ENCODE data around the gene SNRNP200.
"Not testable (repeated sequence)": the region's sequence is repeated elsewhere in the genome, so short reads cannot be mapped to it uniquely, and the experiment has no call there.

SNRNP200 gene

DNA sequence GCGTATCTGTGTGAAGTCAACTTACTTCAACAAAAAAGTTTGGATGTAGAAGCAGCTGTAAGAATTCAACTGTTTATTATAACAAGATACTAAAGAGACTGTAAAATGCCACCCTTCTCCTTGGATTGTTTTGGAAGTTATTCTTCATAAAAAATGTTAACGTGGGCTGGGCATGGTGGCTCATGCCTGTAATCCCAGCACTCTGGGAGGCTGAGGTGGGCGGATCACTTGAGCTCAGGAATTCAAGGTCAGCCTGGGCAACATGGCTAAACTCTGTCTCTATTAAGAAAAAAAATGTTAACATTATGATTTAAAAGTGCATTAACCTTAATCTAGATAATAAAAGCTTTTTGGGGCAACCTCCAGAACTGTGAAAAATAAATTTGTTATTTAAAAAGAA lies 31.6 kb downstream of the SNRNP200 start:
- DNase-seq: no peak

DNA sequence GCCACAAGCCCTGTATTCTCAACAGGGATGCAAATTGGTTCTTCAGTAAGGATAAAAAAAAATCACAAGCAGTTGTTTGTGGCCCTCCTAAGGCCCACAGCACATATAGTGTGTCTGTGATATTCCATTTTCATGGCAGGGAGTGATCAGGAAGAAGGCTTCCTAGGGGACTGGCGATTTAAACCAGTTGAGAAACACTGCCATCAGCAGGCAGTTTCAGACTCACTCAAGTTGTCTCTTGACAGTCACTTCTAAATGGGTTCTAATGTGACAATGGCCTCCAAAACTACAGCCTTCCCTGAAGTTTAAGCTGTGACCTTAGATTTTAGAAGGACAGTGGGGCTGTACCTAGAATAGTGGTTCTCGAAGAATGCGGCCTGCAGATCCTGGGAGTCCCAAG lies 33.4 kb downstream of the SNRNP200 start:
- no peak for DNase-seq

DNA sequence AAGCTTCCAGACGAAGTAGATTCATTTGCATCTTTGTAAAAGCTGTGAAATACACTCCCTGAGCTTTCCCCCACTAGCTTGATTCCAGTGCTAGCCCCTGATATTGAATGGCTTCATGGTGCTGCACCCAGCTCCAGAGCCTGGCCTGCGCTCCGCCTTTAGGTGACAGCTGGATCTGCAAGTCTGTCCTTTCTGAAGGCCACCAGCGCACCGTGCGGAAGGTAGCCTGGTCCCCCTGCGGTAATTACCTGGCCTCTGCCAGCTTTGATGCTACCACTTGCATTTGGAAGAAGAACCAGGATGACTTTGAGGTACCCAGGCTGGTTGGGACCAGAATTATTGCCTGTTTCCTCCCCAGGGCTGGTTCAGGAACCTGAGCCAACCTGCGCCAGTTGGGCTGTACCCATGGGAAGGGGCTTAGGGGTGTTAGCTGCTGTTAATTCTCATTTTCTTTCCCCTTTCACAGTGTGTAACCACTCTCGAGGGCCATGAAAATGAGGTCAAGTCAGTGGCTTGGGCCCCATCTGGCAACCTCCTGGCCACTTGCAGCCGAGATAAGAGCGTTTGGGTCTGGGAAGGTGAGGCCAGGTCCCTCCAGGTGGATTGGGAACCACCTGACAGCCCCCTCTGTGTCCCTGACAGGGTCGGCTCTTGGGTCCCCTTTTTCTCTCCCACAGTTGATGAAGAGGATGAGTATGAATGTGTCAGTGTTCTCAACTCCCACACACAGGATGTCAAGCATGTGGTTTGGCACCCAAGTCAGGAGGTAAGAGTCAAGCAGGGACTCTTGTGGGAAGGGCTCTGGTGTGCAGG lies 38.0 kb downstream of the SNRNP200 start:
- DNase-seq: peak; percentile 22 to 28

DNA sequence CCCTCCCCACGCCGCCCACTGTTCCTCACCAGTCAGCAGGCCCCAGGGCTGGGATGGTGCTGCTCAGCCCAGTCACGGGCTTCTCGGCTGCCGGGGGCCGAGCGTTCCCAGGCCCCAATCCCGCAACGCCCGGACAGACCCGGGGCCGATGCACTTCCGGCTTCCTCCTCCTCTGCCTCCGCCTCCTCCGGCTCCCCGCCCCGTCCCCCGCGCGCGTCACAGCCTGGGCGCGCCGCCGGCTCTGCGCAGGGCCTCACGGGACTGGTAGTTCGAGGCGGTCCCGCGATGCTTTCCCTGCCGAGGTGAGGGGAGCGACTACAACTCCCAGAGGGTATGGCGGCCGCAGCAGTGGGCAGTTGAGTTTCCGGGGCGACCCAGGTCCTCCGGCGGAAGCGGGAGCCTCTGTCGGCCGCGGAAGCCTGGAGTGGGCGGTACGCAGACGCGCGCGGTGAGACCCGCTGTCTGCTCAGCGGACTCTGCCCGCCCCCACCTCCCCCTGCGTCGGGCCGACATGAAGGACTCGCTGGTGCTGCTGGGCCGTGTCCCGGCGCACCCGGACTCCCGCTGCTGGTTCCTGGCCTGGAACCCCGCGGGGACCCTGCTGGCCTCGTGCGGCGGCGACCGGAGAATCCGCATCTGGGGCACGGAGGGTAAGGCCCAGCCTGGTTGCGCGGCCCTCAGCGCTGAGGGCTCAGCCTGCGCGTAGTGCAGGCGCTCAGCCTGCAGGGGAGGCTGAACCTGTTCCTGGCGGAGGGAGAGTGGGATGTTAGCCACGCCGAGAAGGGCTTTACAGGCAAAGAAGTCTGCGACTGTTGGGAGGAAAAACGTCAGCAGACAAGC lies 39.3 kb downstream of the SNRNP200 start, which contains the start of the genes CIAO1 and TMEM127:
Gene CIAO1 (plus strand): TSS at position 386 of the 840 bp plus-strand sequence. CDS start 126 bp downstream, at position 512.
Gene TMEM127 (minus strand): TSS at position 158 of the 840 bp plus-strand sequence. CDS start 616 bp downstream, outside the sequence.
- peak; percentile 97 to 98 for DNase-seq

DNA sequence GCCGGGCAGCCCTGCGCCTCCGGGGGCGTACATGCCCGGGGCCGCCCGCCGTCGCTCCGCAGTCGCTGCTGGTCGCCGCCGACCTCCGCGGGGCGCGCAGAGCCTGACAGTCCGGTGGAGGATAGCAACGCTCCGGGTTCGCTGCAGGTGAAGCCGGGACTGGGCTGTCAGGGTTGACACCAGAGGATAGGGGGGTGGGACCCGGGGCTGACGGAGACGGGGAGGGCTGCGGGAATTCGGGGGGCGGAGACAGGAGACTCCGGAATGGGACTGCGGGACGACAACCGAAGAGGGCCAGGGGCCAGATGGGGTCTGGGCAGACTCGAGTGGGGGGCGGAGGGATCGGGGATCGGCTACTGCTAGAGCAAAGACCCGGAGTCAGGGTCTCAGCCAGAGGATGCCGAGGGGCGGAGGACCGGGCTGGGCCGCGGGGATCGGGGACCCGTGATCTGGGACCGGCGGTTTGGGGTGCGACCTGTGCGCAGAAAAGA lies 40.0 kb downstream of the SNRNP200 start:
- peak; percentile 33 to 43 for DNase-seq

DNA sequence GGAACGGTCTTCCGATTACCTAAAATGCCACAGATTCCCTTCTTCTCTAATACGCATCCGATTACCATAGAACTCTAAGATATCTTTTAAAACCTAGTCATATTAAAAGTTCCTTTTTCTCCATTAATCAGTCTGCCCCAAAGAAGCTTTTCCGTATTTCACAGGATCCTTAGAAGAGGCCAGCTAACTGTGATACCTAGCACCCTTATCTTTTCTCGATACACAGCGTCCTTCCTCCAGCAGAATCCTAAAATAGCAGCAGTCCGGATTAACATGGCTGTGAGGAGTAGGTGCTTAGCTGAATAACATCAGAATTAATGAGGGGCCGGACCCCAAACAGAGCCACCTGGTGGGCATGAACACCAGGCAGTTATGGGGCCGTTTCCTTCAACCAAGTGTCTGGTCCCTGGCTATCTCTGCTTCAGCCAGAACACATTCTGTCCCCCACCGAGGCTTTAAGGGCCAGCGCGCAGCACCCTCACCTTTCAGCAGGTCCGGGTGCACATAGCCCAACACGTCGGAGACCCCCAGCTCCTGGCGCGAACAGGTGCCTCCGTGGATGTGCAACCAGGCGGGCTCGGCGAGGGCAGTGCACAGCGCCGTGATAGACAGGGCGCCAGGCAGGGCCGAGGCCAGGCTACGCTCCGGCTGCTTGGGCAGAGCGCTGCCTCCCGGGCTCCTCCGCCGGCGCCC lies 40.5 kb downstream of the SNRNP200 start:
- no peak for DNase-seq

DNA sequence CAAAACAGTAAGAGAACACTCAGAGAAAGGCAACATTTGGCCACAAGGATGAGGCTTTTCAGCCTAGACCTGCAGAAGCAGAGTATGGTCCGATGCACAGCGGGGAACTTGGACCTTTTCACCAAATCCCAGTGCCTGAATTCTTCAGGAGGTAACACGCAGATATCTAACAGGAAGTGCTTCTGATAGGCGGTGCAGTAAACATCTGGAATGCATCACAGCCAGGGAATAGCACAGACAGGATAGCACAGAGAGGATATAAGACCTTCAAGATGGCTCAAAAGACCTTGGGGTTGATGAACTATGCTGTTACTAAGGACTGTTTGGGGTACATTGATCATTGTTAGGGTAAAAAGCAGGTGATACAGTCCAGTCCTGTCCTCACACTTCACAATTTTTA lies 41.3 kb downstream of the SNRNP200 start:
- no peak for DNase-seq

DNA sequence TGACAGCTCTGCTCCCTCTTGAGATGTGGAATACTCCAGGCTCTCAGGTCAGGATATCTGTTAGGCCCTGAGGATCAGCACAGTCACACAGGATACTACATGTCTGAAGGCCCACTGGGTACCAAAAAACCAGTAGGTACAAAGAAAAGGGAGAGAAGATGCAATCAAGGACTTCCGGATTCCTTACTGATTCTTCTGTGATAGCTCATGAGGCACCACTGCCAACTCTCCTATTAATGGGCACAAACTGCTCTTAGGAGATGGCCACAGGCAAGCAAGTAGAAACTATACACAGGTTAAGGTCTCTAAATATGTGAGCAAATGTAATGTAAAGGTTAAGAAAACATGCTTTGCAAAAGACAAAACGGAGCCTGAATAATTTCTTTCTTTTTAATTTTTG lies 43.0 kb downstream of the SNRNP200 start:
- no peak for DNase-seq

DNA sequence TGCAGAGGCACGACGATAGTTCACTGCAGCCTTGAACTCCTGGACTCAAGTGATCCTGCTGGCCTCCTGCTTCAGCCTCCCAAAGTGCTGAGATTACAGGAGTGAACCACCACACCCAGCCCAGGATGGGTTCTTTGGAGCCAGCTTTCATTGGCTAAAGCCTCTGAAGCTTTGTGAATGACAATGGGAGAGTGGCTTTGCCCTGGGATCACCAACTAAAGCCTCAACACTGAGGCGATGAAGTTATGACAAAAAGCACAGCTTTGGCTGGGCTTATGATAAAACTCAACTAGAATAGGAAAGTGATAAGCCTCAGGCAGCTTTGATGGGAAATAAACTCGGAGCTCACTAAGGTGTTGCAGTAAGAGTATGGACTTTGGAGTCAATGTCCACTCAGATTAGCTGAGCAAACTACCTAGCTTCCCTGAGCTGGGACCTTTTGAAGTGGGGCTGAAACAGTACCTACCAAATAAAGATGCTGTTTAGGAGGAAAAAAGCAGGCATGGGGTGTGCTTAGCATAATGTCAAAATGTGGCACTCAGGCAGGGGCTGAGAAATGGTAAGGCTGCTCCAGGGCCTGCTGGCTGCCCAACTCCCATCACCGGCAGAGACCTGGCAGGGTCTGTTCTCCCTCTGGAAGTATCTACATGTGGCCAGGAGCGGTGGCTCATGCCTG lies 43.9 kb downstream of the SNRNP200 start:
- DNase-seq: no peak

DNA sequence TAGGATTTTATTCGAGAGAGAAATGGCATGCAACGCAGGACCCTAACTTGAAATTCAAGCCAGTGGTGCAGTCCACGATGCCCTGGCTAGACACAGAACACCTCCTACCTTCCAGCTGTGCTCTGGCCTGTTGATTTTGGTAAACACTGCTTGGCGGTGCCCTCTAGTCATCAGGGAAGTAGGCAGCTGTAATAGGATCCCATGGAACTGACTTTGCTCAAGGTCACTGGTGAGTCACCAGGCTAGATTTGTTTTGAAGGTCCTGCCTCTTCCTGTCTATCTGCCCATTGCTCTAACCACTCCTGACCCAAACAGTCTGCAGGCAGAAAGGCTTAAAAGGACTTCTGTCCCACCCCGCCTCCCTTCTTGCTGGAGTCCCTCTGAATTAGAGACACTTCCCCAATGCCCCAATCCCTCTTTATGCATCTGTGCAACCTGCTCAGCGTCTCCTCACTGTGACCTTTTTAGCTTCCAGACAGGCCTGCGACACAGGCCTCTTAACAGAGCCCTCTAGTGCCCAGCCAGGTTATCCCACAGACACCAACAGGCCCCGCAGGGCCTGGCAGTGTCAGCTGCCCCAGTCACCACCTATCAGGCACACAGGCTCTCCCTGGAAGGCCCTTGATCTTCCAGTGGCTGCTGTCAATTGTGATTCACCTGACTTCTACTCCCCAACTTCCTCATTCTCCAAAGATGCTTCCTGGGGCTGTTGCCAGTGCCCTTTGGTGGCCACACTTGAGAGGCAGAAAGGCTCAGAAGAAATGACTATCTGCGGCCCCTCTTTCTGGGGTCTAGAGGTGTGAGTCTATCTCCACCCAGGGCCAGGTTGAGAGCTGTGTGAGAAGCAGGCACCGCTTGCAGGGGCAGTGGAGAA lies 44.7 kb downstream of the SNRNP200 start:
- DNase-seq: peak in 1 of 2 donors; percentile 15

DNA sequence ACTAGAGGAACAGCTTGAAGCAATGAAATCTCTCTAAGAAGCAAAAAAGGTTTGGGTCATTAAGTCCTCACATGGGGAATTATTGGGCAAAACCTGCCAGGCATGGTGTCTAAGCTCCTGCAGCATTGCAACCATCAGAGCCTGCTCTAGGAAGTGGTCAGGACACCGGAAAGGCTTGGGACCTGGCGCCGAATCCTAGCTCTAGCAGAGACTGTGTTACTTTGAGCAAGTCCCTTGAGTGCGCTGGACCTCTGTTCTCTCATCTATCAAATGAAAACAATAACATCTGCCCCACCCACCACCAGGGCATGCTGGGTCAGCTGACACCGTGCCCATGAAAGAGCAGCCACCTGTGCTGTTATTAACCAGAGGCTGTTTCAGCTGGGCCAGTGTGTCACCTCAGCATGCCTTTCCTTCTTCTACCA lies 45.8 kb downstream of the SNRNP200 start:
- DNase-seq: no peak

DNA sequence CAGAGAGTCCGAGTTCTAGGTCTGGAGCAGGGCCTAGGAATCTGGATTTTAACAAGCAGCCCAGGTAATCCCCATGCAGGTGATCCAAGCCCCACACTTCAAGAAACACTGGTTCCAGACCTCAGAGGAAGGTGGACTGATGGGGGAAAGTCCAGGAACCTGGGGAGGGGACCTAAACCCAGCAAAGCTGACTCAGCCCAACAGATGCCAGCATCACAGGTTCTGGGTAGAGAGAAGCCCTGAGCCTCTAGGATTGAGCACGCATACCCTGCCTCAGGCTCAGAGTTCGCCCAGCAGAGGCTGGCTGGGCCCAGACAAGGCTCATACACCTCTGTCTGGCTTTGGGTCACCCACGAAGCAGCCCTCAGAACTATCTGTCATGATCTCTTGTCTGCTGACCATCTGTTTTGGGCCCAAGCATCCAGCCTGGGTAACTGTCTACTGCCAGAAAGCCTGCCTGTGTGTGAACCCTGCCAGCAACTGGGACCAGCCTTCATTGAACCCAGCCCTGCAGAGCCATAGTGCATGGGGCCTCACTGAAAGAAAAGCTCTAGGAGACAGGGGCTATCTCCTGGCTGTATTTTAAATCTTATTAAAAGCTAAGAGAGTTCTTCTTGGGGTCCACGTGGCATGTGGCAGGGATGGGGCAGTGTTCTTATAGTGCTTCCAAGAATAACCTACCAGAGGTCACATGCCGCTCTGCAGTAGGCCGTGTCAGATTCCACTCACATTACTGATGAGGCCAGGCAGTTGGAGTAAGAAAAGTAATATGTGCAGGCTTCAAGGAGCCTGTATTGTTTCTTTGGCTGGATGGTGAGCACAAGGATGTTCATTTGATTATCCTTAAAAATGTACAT lies 47.0 kb downstream of the SNRNP200 start:
- no peak for DNase-seq

DNA sequence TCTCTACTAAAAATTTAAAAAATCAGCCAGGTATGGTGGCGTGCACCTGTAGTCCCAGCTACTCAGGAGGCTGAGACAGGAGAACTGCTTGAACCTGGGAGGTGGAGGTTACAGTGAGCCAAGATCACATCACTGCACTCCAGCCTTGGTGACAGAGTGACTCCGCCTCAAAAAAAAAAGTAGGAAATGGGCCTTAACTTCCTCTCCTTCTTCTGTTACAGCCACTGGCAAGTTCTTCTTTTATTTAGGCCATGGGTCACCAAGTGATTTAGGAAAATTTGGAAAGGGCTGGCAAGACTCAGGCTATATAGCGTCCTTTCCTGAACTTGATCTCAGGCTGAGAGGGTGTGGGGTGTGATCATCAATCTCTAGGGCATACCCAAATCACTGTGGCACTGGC lies 47.6 kb downstream of the SNRNP200 start:
- DNase-seq: not testable (repeated sequence)

DNA sequence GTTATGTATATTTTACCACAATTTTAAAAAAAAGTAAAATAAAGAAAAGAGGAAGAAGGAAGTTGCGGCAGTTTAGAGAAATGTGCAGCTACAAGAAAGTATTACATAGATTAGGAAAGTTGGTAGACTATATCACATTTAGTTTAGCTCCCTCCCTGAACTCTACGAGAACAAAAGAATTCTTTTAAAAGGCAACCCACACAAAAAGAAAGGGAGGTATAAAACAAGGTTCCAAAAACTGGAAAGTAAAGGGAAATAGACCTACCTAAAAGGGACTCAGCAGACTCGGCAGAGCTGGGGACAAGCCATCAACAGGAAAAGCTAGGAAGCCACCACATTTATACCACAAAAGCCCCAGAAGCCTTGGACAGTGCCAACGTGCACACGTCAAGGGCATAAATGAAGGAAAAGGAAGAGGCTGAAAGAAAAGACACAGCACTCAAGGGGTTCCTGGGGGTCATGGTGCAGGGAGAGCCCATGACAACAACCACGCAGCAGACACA lies 48.7 kb downstream of the SNRNP200 start:
- no peak for DNase-seq

DNA sequence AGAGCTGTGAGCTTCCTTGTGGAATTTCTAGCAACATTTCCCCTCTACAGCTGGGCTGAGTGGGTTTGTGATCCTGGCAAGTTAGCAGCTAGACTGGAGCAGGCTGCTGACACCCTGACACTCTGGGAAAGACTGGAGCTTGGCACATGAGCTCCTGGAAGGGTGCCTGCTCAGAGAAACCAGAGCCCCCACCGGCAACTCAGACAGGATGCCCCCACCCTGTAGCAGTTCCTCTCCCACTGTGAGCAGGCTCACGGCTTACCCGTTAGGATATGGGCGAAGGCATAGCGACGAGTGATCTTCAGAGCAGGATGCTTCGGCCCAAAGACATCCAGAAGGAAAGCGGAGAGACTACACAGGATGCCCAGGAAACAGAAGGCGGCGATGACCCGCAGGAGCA lies 50.8 kb downstream of the SNRNP200 start:
- DNase-seq: no peak

DNA sequence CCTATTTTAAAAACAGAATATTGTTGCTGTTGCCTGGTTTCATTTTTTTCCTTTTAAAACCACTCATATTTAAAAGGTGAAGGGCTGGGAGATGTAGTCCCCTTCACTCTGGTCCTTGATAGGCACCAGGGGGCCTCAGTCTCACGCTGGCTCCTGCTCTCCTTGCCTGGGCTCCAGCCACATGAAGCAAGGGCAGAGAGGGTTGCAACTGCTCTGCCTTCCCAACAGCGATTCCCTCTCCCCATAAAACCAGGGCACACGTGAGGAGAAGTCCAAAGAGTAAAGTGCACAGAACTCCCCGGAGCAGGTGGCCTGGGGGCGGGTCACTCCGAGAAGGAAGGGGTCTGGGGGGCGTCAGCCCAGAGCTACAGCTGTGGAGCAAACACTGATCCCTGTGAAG lies 52.3 kb downstream of the SNRNP200 start:
- DNase-seq: no peak

DNA sequence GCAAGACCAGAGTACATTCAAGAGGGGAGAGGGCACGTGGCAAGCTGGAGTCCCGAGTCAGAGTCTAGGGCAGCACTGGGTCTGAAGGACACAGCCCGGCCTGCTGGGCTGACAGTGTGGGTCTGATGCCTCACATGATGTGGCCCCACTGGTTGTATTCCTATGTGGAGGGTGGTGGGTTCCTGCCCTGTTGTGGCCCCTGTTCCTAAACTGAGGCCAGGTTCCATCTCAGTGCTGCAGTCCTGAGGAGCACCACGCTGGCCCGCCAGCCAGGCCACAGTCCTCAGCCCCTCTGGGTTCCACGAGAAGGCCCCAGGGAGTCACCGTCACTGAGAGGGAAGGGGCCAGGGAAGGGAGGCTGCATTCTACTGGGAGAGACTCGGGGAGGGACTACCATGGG lies 52.8 kb downstream of the SNRNP200 start:
- no peak for DNase-seq

DNA sequence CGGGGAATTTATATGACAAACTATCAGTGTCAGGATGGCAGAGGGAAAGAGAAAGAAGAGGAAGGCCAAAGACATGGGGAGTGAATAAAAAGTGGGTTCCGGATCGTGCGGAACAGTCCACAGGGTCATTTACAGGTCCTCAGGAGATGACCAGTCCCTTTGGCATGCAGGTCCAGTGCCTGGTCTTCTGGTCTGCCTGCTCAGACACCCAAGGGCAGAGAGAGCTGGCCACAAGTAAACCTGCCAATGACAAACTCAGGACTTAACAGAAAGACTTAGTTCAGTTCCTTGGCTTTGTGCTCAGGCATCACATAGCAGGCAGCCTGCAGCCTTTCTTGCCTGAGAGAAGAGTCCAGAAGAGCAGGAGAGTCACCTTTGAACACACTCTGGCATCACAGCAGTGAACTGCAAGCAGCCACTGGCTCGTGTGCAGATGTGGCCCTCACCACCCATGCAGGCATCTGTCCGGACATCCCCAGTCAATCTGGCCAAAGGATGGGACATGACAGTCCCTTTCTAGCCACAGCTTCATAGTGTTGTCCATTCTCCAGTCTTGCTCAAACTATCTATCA lies 53.5 kb downstream of the SNRNP200 start:
- no peak for DNase-seq

DNA sequence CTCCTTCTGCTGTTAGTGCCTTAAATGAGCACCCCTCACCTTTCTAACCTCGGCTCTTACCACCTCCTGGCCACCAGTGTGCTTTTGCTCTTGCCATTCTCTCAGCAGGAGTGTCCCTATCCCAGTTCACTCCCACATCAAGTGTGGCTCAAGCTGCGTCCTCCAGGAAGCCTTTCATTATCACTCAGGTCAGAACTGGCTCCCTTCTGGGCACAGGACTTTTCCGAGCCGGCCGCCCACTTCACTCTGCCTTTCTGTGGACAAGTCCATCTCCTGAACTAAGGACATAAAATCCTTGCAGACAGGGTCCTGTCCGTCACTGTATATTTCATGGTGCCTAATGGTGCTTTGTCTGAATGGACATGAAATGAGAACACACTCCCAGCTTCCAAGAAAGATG lies 55.2 kb downstream of the SNRNP200 start:
- no peak for DNase-seq

DNA sequence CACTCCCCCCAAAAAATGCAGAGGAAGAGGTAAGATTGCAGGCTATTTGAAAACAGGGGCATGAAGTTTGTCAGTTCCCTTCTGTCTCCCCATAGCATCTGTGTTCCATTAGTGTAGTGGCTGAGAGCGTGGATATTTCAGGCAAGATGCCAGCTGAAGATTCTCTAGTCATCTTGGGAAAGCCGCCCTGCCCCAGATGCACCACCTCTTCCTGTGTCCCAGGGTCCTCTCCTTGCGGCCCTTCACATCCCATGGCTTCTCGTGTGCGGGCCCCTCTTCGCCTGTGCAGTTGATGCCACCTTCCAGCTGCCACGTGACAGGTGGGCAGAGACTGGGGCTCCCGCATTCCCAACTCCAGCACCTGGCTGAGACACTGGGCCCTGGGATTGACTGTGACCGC lies 55.7 kb downstream of the SNRNP200 start:
- DNase-seq: no peak

Data from activated CD4-positive, alpha-beta T cell treated with anti-CD3 and anti-CD28 coated beads for 4 hours (primary cell).